PC-3 (cell line): ENCODE measurements around the gene ARL6IP4.

Experiments
- CTCF ChIP-seq: fragments of 300-600 bp; sonication (generic); conservative IDR thresholded peaks from 2 replicates; pipeline ENCODE4 v1.5.1; 2017; ENCODE audit warnings: antibody characterized with exemption, low read depth, mild to moderate bottlenecking, low read length
- EZH2 ChIP-seq: fragments of 300-600 bp; sonication (generic); IDR thresholded peaks from one replicate; pipeline ENCODE4 v1.6.1; 2017; ENCODE audit warnings: antibody characterized with exemption, mild to moderate bottlenecking, low read length; ENCODE audit not compliant: unreplicated experiment

- TF ChIP-seq CTCF (no peak), EZH2 (no peak)
Measured at GRCh38 chr12:122988612-122989212, 8.2 kb downstream of the ARL6IP4 start.
